ENCODE results near the gene CHST4.

GRCh38 chr16:71492786-71493185 is 33.4 kb upstream of the CHST4 start:
- TF ChIP-seq CTCF (conservative IDR thresholded peaks at IDR 0.05; ENCODE audit: low read depth, low read length): no peak
- no peak for TF ChIP-seq MXI1 (IDR thresholded peaks at IDR 0.05; ENCODE audit: borderline replicate concordance, low read depth, low read length)
- no peak for TF ChIP-seq POLR2A (IDR thresholded peaks at IDR 0.05; ENCODE audit: low read depth, low read length)
- TF ChIP-seq RFX5 (IDR thresholded peaks at IDR 0.05; ENCODE audit: low read depth, low read length): no peak
- no peak for TF ChIP-seq SMC3 (IDR thresholded peaks at IDR 0.05; ENCODE audit: low read depth, low read length)

Data from IMR-90 (cell line).